Osteocyte (in vitro differentiated cells): ENCODE data around the gene SECTM1. TPM values are rescaled to one million over a fixed set of nuclear protein-coding genes. Genes with fewer than 3 reads are reported as not detected.

Source experiments
- DNase-seq: peaks from one replicate; pipeline ENCODE4 v3.0.0; 2021; ENCODE audit warnings: mixed read lengths; ENCODE audit not compliant: unreplicated experiment; ENCODE audit errors: extremely low spot score
- H3K27ac Mint-ChIP-seq: one replicate; pipeline ENCODE4 v1.8.0; 2021; ENCODE audit warnings: mild to moderate bottlenecking, mixed read lengths; ENCODE audit not compliant: unreplicated experiment
- H3K27me3 Mint-ChIP-seq: one replicate; pipeline ENCODE4 v1.8.0; 2021; ENCODE audit warnings: mixed read lengths; ENCODE audit not compliant: unreplicated experiment
- H3K36me3 Mint-ChIP-seq: one replicate; pipeline ENCODE4 v1.8.0; 2021; ENCODE audit warnings: mixed read lengths; ENCODE audit not compliant: unreplicated experiment
- H3K4me1 Mint-ChIP-seq: one replicate; pipeline ENCODE4 v1.8.0; 2021; ENCODE audit warnings: mixed read lengths; ENCODE audit not compliant: unreplicated experiment
- H3K4me3 Mint-ChIP-seq: one replicate; pipeline ENCODE4 v1.8.0; 2021; ENCODE audit warnings: mild to moderate bottlenecking, moderate library complexity, mixed read lengths; ENCODE audit not compliant: unreplicated experiment
- H3K9me3 Mint-ChIP-seq: one replicate; pipeline ENCODE4 v1.8.0; 2021; ENCODE audit warnings: mixed read lengths; ENCODE audit not compliant: unreplicated experiment
- total RNA-seq: library from RNA; stranded (reverse); gene quantifications from 2 replicates; pipeline ENCODE4 v1.2.1, GENCODE V29; 2021
- TF ChIP-seq, protein P1 (sequence below): fragments of 200-600 bp; sonication (generic); IDR thresholded peaks from 2 replicates; pipeline ENCODE4 v1.5.0; 2021; ENCODE audit warnings: antibody characterized with exemption, mild to moderate bottlenecking, moderate library complexity

SECTM1 gene
- total RNA-seq, 1 donor from 2014 or later: 24.1 TPM

DNA sequence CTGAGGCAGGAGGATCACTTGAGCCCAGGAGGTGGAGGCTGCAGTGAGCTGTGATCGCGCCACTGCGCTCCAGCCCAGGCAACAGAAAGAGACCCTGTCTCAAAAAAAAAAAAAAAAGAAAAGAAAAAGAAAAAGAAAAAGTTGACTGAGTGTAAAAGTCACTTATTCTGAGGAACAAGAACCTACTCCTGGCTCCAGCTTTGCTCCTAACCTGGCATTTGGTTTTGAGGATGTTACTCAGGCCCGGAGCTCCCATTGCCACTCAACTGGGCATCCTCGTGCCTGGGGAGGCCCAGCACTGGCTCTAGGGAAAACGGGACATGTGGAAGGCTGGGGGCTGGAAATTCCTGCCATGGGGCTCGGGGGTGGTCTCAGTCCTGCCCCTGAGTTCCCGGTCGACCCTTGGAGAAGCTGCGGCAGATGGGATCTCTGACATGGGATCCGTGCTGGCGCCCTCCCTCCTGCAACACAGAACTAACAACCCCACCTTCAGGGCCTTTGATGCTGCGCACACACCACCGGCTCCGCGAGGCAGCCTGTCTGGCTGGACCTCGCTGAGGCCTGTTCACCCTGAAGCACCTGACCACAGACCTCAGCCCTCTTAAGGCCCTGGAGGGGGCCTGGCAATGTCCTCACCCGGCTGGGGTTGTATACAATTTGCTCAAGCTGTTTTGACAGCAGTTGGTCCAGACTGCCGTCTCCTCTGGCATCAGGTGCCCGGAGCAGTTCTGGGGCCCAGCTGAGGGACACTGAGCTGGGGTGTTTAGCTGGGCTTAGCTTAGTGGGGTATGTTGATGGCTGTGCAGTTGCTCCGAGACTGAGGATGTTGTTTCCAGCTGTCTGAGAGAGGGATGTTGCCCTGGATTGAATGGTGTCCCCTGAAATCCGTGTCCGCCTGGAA is 28.5 kb downstream of the SECTM1 start:
- Mint-ChIP-seq H3K36me3 (no peaks in the 10 kb centered on the region), H3K4me1 (peaks cover 8% of the 10 kb centered on the region), H3K27me3 (peaks cover 20% of the 10 kb centered on the region), H3K9me3 (no peaks in the 10 kb centered on the region), H3K4me3 (no peak overlapping the region), H3K27ac (no peak overlapping the region)
- TF ChIP-seq, protein P1, sequence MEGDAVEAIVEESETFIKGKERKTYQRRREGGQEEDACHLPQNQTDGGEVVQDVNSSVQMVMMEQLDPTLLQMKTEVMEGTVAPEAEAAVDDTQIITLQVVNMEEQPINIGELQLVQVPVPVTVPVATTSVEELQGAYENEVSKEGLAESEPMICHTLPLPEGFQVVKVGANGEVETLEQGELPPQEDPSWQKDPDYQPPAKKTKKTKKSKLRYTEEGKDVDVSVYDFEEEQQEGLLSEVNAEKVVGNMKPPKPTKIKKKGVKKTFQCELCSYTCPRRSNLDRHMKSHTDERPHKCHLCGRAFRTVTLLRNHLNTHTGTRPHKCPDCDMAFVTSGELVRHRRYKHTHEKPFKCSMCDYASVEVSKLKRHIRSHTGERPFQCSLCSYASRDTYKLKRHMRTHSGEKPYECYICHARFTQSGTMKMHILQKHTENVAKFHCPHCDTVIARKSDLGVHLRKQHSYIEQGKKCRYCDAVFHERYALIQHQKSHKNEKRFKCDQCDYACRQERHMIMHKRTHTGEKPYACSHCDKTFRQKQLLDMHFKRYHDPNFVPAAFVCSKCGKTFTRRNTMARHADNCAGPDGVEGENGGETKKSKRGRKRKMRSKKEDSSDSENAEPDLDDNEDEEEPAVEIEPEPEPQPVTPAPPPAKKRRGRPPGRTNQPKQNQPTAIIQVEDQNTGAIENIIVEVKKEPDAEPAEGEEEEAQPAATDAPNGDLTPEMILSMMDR: no peak
- no peak for DNase-seq

DNA sequence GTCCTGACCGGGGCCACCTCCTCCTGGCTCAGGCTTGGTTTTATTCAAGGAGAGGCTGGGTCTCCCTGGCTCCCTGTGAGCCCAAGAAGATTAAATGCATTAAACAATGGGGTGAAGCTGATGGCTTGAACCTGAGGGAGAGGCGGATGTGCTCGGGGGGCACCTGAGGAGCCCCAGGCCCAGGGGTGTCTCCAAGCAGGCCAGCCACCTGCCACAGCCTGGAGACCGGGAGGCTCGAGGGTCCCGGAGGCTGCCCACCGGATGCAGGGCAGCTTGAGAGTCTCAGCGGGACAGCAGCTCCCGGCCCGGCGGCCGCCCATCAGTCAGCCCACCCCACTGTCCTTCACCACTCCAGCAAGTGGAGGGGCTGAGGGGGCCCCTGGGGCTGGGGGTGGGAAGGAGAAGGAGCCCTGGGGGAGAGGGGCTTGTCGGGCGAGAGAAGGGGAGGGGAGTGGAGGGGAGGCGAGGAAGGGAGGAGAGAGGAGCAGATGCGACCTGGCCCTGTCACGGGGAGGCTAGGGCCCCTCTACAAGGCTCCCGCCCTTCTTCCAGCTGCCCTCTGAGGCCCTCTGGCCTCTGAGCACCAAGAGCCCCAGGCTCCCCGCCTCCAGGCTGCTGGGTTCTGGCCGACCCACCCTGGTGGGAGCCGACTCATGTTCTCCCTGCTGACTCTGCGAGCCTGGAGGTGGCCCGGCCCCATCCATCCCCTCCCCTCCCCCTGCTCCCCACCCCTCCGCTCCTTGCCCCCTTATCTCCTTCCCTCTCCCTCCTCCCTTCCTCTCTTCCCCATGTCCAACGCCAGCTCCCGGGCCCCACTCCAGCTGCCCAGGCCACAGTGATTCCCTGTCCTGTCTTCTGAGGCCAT is 29.4 kb downstream of the SECTM1 start:
- Mint-ChIP-seq H3K4me1 (peaks cover 12% of the 10 kb centered on the region), H3K4me3 (no peak overlapping the region), H3K36me3 (no peaks in the 10 kb centered on the region), H3K27me3 (peaks cover 17% of the 10 kb centered on the region), H3K27ac (no peak overlapping the region), H3K9me3 (no peaks in the 10 kb centered on the region)
- no peak for DNase-seq
- TF ChIP-seq, protein P1: no peak

DNA sequence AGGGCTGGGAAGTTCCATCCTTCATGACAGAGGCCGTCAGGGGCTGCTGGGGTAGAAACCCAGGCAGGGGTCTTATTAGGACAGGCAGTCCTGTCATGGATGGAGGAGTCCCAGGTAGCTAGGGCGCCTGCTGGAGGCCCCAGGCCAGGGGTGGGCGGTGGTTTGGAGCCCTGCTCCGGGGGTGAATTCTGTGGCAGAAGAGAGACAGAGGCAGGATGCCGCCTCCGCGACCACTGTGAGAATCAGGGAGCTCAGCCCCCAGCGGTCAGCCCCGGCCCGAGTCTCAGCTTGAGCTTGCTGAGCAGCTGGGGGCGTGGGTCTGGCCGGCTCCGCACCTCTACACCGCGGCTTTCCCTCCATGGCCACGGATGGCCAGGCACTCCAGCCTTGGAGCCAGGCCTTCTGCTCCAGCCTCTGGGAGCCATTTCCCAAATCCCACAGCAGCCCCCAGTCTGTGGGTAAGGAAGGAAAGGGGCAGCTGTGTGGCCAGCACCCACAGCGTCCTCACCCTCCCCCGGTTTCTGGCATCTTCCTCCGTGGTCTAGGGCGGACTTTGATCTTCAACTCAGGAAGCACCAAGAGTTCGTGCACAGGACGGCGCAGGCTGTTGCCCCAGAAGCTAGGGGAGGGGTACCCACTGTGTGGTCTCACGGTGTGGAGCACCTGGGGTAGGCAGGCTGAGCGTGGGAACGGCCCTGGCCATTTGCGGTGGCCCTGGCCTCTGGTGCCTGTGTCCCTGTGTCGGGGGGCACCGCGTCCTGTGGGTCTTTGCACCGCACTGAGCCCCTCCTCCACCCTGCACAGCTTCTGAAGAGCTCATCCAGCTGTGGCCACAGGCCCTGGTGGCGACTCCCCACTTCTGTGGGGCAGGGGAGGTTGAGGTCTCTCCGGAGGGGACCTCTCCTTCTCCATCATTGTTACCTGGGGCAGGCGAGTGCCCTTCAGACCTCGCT is 30.3 kb downstream of the SECTM1 start:
- no peak for DNase-seq
- H3K36me3 Mint-ChIP-seq: no peaks in the 10 kb centered on the region
- H3K27ac Mint-ChIP-seq: no peak overlapping the region
- H3K27me3 Mint-ChIP-seq: peaks cover 10% of the 10 kb centered on the region
- TF ChIP-seq, protein P1: no peak
- H3K9me3 Mint-ChIP-seq: no peaks in the 10 kb centered on the region
- H3K4me3 Mint-ChIP-seq: no peak overlapping the region
- H3K4me1 Mint-ChIP-seq: peaks cover 17% of the 10 kb centered on the region

DNA sequence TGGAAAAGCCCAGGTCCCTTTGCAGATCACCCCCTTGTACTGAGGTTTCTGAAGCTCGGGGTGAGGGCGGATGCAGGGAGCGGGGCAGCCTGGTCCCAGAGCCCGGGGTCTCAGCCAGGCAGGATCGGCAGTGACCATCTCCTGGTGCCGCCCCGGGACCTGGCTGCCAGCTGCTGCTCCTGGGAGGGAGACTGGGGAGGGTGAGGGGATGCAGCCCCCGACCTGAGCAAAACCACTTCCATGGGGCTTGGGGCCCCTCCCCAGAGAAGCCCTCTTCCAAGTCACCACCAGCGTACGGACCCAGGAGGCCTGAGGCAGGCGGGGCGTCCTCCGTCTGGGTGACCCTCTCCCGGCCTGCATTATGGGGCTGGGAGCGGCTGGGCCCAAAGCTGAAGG is 31.0 kb downstream of the SECTM1 start:
- Mint-ChIP-seq H3K36me3 (no peaks in the 10 kb centered on the region), H3K9me3 (no peaks in the 10 kb centered on the region), H3K27ac (no peak overlapping the region), H3K4me3 (no peak overlapping the region), H3K4me1 (peaks cover 24% of the 10 kb centered on the region), H3K27me3 (peaks cover 4% of the 10 kb centered on the region)
- TF ChIP-seq, protein P1: no peak
- no peak for DNase-seq
